Measurements from ENCODE around the gene ABCA13. TPM values are rescaled to one million over a fixed set of nuclear protein-coding genes. Genes with fewer than 3 reads are reported as not detected.

Gene ABCA13
- total RNA-seq, 1 donor = 0.54 TPM

DNA sequence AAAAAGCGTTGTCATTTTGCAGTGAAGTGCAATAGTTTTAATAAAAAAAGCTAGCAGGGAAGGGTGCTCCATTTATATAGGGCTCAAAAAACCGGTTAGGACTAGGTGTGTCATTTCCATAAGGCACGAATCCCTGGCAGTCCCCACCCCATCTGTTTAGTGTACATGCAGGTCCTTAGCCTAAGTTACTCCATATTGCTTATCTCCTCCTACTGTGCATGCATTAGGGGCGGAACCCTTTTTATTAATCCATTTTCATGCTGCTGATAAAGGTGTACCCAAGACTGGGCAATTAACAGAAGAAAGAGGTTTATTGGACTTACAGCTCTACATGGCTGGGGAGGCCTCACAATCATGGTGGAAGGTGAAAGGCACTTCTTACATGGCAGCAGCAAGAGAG lies 301.4 kb downstream of the ABCA13 start:
- no peak for DNase-seq (ENCODE audit: low read depth)
- TF ChIP-seq, protein P1, sequence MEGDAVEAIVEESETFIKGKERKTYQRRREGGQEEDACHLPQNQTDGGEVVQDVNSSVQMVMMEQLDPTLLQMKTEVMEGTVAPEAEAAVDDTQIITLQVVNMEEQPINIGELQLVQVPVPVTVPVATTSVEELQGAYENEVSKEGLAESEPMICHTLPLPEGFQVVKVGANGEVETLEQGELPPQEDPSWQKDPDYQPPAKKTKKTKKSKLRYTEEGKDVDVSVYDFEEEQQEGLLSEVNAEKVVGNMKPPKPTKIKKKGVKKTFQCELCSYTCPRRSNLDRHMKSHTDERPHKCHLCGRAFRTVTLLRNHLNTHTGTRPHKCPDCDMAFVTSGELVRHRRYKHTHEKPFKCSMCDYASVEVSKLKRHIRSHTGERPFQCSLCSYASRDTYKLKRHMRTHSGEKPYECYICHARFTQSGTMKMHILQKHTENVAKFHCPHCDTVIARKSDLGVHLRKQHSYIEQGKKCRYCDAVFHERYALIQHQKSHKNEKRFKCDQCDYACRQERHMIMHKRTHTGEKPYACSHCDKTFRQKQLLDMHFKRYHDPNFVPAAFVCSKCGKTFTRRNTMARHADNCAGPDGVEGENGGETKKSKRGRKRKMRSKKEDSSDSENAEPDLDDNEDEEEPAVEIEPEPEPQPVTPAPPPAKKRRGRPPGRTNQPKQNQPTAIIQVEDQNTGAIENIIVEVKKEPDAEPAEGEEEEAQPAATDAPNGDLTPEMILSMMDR (IDR thresholded peaks at IDR 0.05; ENCODE audit: insufficient read depth, low read length) = no peak

DNA sequence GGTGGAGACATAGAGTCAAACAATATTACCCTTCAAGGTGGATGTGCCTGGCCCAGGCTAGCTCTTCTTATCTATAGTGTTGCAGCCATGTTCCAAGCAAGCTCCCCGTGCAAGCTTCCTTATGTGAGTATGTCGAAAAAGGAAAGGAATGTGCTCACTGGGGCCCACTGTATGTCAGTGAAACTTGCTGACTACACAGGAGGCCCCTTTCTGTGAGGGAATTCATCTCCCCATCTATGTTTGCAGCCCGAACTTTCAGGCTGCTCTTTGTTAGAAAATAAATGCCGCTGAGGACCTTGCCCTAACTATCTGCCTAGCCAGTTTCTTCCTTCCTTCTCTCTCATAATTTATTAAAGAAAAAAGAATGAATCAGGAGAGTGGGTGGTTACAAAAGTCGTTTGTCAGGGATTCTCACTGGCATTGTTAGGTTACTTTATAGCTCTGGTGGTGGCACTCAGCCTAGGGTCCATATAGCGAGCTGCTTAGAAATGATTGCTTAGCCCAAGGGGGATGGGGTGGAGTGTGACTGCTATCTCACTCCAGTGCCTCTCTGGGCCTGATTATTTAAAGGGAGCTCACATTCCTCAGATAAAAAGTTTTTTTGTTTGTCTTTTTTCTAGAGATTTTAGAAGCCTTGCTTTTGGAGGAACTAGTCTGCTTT lies 302.1 kb downstream of the ABCA13 start:
- no peak for DNase-seq (ENCODE audit: low read depth)
- no peak overlapping the region for H3K4me3 ChIP-seq (ENCODE audit: low read depth, low read length)
- TF ChIP-seq, protein P1 (IDR thresholded peaks at IDR 0.05; ENCODE audit: insufficient read depth, low read length) = no peak

More for the DNA sequence above, 301.4 kb downstream of the ABCA13 start:
- H3K4me3 ChIP-seq (ENCODE audit: low read depth, low read length) = no peak overlapping the region

DNA sequence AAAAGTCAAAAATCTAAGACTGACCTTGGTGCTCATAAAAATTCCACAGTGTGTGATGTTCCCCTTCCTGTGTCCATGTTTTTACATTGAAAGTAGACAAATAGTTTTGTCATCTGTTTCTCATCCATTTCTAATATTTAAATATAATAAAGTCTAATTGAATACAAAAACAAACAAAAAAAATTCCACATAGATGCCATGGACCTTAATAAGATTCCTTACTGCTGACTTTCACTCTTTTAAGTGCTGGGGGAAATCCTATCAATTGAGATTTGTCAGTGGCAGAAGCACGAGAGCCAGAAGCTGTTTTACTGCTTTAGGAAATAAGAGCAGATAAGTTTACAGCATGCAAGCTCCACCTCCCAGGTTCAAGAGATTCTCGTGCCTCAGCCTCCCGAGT lies 310.0 kb downstream of the ABCA13 start:
- DNase-seq (ENCODE audit: low read depth) = no peak
- no peak overlapping the region for H3K4me3 ChIP-seq (ENCODE audit: low read depth, low read length)
- TF ChIP-seq, protein P1 (IDR thresholded peaks at IDR 0.05; ENCODE audit: insufficient read depth, low read length) = no peak

DNA sequence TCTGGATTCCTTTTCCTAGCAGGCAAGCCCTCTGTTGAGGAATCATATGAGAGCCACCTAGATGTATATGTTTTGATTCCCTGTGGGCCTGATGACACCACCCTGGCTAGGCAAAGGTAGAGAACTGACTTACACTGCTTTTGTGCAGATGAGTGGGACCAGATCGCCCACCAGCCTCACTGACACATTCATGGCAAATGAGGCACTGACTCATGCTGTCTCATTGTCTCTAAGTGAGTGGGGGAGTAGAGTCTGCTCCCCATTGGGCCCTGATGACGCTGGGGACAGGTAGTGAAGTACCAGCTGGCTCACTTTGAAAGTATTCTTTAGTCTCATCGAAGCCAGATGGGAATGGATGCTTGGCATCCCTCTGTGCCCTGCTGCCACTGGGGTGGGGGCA lies 326.3 kb downstream of the ABCA13 start:
- TF ChIP-seq, protein P1 (IDR thresholded peaks at IDR 0.05; ENCODE audit: insufficient read depth, low read length) = no peak
- no peak for DNase-seq (ENCODE audit: low read depth)

DNA sequence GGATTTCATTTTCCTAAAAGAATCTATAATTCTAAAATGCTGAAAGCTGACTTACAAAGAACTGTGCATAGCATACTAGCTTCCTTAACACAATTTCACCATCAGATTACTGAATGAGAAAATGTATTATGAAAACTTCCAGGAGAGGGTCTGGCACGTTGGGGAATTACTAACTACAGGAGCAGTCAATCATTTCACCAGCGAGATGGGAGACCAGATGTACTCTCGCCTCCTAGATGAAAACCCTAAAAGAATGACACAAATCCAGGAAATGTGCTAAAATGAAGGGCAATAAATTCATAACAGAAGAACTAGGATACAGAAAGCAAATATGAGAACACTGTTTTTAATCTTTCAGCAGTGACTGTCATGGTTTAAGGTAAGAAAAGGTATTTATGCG lies 330.8 kb downstream of the ABCA13 start:
- TF ChIP-seq, protein P1 (IDR thresholded peaks at IDR 0.05; ENCODE audit: insufficient read depth, low read length) = no peak
- no peak overlapping the region for H3K4me3 ChIP-seq (ENCODE audit: low read depth, low read length)
- no peak for DNase-seq (ENCODE audit: low read depth)

More for the DNA sequence above, 326.3 kb downstream of the ABCA13 start:
- no peak overlapping the region for H3K4me3 ChIP-seq (ENCODE audit: low read depth, low read length)

DNA sequence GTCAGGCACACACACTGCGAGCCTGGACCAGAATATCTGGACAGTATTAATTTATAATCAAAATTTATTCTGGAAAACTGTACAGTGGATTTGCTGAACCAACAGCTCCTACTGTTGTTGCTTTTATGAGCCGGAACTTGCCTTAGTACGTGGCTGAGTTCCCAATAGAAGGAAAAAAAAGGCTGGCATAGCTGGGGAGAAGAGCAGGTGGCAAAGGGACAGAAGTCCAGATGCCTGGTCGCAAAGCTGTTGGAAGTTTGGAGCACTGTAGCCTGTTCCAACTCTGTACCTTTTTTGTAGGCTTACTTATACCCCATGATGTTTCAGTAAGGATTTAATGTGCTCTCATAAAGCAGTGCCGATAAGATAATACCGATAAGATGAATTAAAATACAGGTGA lies 333.8 kb downstream of the ABCA13 start:
- H3K4me3 ChIP-seq (ENCODE audit: low read depth, low read length) = no peak overlapping the region
- TF ChIP-seq, protein P1 (IDR thresholded peaks at IDR 0.05; ENCODE audit: insufficient read depth, low read length) = no peak
- DNase-seq (ENCODE audit: low read depth) = no peak

DNA sequence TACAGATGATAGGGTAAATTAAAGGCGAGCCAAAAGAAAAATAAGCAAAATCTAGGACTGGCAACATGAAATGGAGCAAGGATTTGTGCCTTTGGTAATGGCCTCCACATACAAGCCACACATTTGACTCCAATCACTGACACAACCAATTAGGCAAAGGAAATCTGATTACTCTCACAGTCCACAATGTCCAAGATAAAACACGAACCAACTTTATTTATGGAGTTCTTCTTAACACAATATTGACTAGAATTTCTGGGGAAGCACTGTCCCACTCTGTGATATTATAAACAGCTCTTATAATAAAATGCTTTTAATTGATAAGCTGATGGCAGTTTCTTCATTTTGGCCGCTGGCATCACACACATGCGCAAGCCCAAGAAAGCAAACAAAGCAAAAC lies 334.2 kb downstream of the ABCA13 start:
- TF ChIP-seq, protein P1 (IDR thresholded peaks at IDR 0.05; ENCODE audit: insufficient read depth, low read length) = no peak
- no peak for DNase-seq (ENCODE audit: low read depth)

More for the DNA sequence above, 334.2 kb downstream of the ABCA13 start:
- no peak overlapping the region for H3K4me3 ChIP-seq (ENCODE audit: low read depth, low read length)
